GM12878 (cell line): ENCODE data around the gene PDE6B. TPM values are rescaled to one million over a fixed set of nuclear protein-coding genes. Genes with fewer than 3 reads are reported as not detected.

Experiments
- ATAC-seq: fragments of 200-7000 bp; cut with Tn5 transposase; 3 replicates; pipeline ENCODE4 v1.9.1; 2020; ENCODE audit warnings: mild to moderate bottlenecking, moderate library complexity
- BruUV-seq: library from RNA; stranded (reverse); fragments of 400-500 nt; replicated peaks from 2 replicates; lab custom pipeline; 2021; lab: Mats Ljungman, UMichigan
- CTCF ChIA-PET: fragments of 300-600 bp; sonication (Branson Sonifier 250); formaldehyde crosslinking; extraction: SDS; loops from one replicate; lab custom pipeline; 2021; ENCODE audit warnings: inconsistent platforms; lab: Yijun Ruan, JAX
- POLR2A ChIA-PET: fragments of 350-600 bp; formaldehyde crosslinking; extraction: SDS; loops from one replicate; lab custom pipeline; 2021; ENCODE audit warnings: inconsistent platforms; lab: Charles Lee
- RAD21 ChIA-PET: fragments of 300-600 bp; sonication (Branson Sonifier 250); formaldehyde crosslinking; loops from one replicate; lab custom pipeline; 2023; ENCODE audit warnings: antibody characterized with exemption; ENCODE audit not compliant: unreplicated experiment; lab: Charles Lee
- SMC1A ChIA-PET: fragments of 300-600 bp; sonication (Branson Sonifier 250); formaldehyde crosslinking; loops from one replicate; lab custom pipeline; 2023; ENCODE audit not compliant: unreplicated experiment, uncharacterized antibody; lab: Charles Lee
- DNase-seq: peaks from one replicate; pipeline ENCODE4 v3.0.0-alpha.2; 2011; ENCODE audit warnings: low read depth, low spot score
- FAIRE-seq: peaks from 3 replicates; lab custom pipeline; 2011; peaks lifted over from hg19 to GRCh38; lab: Jason Lieb, UNC
- H2AFZ ChIP-seq: 2 replicates; pipeline ENCODE4 v1.6.0; 2011; ENCODE audit warnings: low read depth, low read length, control low read depth; ENCODE audit not compliant: control insufficient read depth
- H3K27ac ChIP-seq: 2 replicates; pipeline ENCODE4 v1.5.1; 2011; ENCODE audit warnings: control low read depth; ENCODE audit not compliant: control insufficient read depth, insufficient read depth
- H3K27me3 ChIP-seq, 2 experiments: replicated peaks in 1 of 2; 2 replicates each; pipeline versions ENCODE4 v1.6.0 to v1.6.1; 2011; ENCODE audit warnings: low read length in 1 of 2; ENCODE audit not compliant: control insufficient read depth in 2 of 2, insufficient read depth in 2 of 2
- H3K36me3 ChIP-seq, 2 experiments: 2 replicates each; pipeline ENCODE4 v1.5.1; 2011; ENCODE audit warnings: low read length in 1 of 2; ENCODE audit not compliant: control insufficient read depth in 2 of 2, insufficient read depth in 2 of 2
- H3K4me1 ChIP-seq: 2 replicates; pipeline ENCODE4 v1.6.1; 2011; ENCODE audit warnings: mild to moderate bottlenecking, low read length, moderate library complexity, mixed read lengths; ENCODE audit not compliant: control insufficient read depth, insufficient read depth
- H3K4me2 ChIP-seq: 2 replicates; pipeline ENCODE4 v1.6.0; 2011; ENCODE audit warnings: control low read depth; ENCODE audit not compliant: control insufficient read depth, insufficient read depth
- H3K4me3 ChIP-seq: fragments of 200-600 bp; sonication (generic); 2 replicates; pipeline ENCODE4 v1.5.1; 2016
- H3K79me2 ChIP-seq: 2 replicates; pipeline ENCODE4 v1.6.0; 2011; ENCODE audit warnings: low read length; ENCODE audit not compliant: control insufficient read depth, insufficient read depth
- H3K9ac ChIP-seq: 2 replicates; pipeline ENCODE4 v1.8.0; 2011; ENCODE audit warnings: low read length, control low read depth, mixed read lengths; ENCODE audit not compliant: control insufficient read depth, insufficient read depth
- H3K9me3 ChIP-seq: replicated peaks from 3 replicates; pipeline ENCODE4 v1.5.1; 2011; ENCODE audit warnings: mild to moderate bottlenecking, low read length; ENCODE audit not compliant: control insufficient read depth, insufficient read depth
- H4K20me1 ChIP-seq: 2 replicates; pipeline ENCODE4 v1.6.0; 2011; ENCODE audit not compliant: control insufficient read depth, insufficient read depth
- BCL11A ChIP-seq: IDR thresholded peaks from 2 replicates; pipeline ENCODE4 v1.6.1; 2011; ENCODE audit warnings: low read depth, low read length
- CHD4 ChIP-seq: fragments of 200-600 bp; sonication (generic); IDR thresholded peaks from 2 replicates; pipeline ENCODE4 v1.6.1; 2016; ENCODE audit warnings: mild to moderate bottlenecking
- CUX1 ChIP-seq: IDR thresholded peaks from 2 replicates; pipeline ENCODE4 v1.6.1; 2012; ENCODE audit warnings: improper control_type of control experiment, low read depth, low read length; ENCODE audit not compliant: insufficient replicate concordance
- FOS ChIP-seq: IDR thresholded peaks from 3 replicates; pipeline ENCODE4 v1.6.1; 2011; ENCODE audit warnings: borderline replicate concordance; ENCODE audit not compliant: insufficient read length; ENCODE audit errors: extremely low read depth
- JUND ChIP-seq: IDR thresholded peaks from 2 replicates; pipeline ENCODE4 v1.6.1; 2012; ENCODE audit warnings: low read depth, mild to moderate bottlenecking, low read length, improper control_type of control experiment, moderate library complexity
- RAD21 ChIP-seq: IDR thresholded peaks from 2 replicates; pipeline ENCODE4 v1.6.1; 2011; ENCODE audit warnings: mild to moderate bottlenecking, low read depth, low read length, moderate library complexity; ENCODE audit not compliant: insufficient read depth
- RCOR1 ChIP-seq: conservative IDR thresholded peaks from 2 replicates; pipeline ENCODE4 v1.6.1; 2012; ENCODE audit warnings: low read depth, low read length, improper control_type of control experiment
- SP1 ChIP-seq: IDR thresholded peaks from one replicate; pipeline ENCODE4 v1.6.1; 2011; ENCODE audit warnings: low read depth, low read length
- SPI1 ChIP-seq: IDR thresholded peaks from 2 replicates; pipeline ENCODE4 v1.6.1; 2011; ENCODE audit warnings: low read depth, mild to moderate bottlenecking, low read length, moderate library complexity, borderline replicate concordance; ENCODE audit not compliant: insufficient read depth
- SRF ChIP-seq, 2 experiments: IDR thresholded peaks; 2 replicates each; pipeline ENCODE4 v1.6.1; 2011; ENCODE audit warnings: low read depth in 2 of 2, low read length in 2 of 2, mild to moderate bottlenecking in 1 of 2, moderate library complexity in 1 of 2
- ZSCAN29 ChIP-seq: fragments of 450-650 bp; IDR thresholded peaks from 2 replicates; pipeline ENCODE4 v1.6.1; 2017; ENCODE audit warnings: mild to moderate bottlenecking, moderate library complexity
- WGBS: methylation state at CpG from one replicate; pipeline ENCODE4 v1.1.6; 2016; ENCODE audit warnings: low lambda C conversion rate; ENCODE audit not compliant: insufficient replicate concordance, insufficient coverage; ENCODE audit errors: missing lambda C conversion rate; 5-methylcytosine and 5-hydroxymethylcytosine counted together
- in situ Hi-C: fragments of 300-500 bp; cut with MboI; formaldehyde crosslinking; loops from 9 replicates; pipeline ENCODE4 v1.14.3; 2018; ENCODE audit warnings: mixed read lengths
- intact Hi-C: fragments of 100-400 bp; cut with micrococcal nuclease; formaldehyde crosslinking; loops from one replicate; pipeline ENCODE4 v1.14.2; 2022; ENCODE audit not compliant: unreplicated experiment
- polyA plus RNA-seq, 11 experiments: library from polyadenylated mRNA; depleted of rRNA in 4 of 11; unstranded in 6 of 11; stranded (reverse) in 5 of 11; fragments of >200 nt; fragmentation: Nextera tagmentation in 4 of 11; fragmentation: Illumina TruSeq in 1 of 11; extraction: Ambion mirVana in 4 of 11; extraction: Trizol in 1 of 11; gene quantifications; 1 replicate in 1 of 11; 2 replicates in 10 of 11; pipeline versions ENCODE4 v1.2.1 to v1.2.3, GENCODE V29; 2011 to 2016; ENCODE audit warnings: inconsistent platforms in 2 of 11, missing spikeins in 2 of 11, low read depth in 1 of 11
- total RNA-seq, 4 experiments: library from RNA; depleted of rRNA in 3 of 4; stranded (reverse); fragments of >200 nt in 3 of 4; fragmentation: Illumina TruSeq in 1 of 4; extraction: Trizol in 1 of 4; gene quantifications; 2 replicates each; pipeline versions ENCODE4 v1.2.1 to v1.2.3, GENCODE V29; 2013 to 2021

Gene PDE6B
- total and polyA plus RNA-seq, 10 of the 15 experiments (the other 5 are each of a cell fraction or from before 2014, with no cell fraction given): 2.6 to 6.4 (median 3.8) TPM

GRCh38 chr4:659851-660250 lies 34.5 kb downstream of the PDE6B start:
- H2AFZ ChIP-seq: no peak overlapping the region
- no peak for ATAC-seq
- SMC1A ChIA-PET: no interaction called here
- DNase-seq: no peak
- RAD21 ChIA-PET: no interaction called here
- TF ChIP-seq CHD4 (no peak), SPI1 (no peak), RCOR1 (no peak), BCL11A (no peak), CUX1 (no peak), ZSCAN29 (no peak), SP1 (no peak), FOS (no peak), JUND (no peak), RAD21 (no peak), SRF (IDR thresholded peaks at IDR 0.05; ENCODE audit: low read depth in 2 of 2, low read length in 2 of 2) (no peak)
- no peaks in the 10 kb centered on the region for H4K20me1 ChIP-seq
- no peak overlapping the region for H3K4me3 ChIP-seq
- 65% methylated on average over 8 of the region's 8 CpGs for WGBS
- H3K4me2 ChIP-seq: no peak overlapping the region
- CTCF ChIA-PET: no interaction called here
- in situ Hi-C loops (no loop called here), intact Hi-C loops (no loop called here)
- POLR2A ChIA-PET: no interaction called here
- peaks cover 3% of the 10 kb centered on the region for H3K79me2 ChIP-seq
- H3K27me3 ChIP-seq: no peaks in the 10 kb centered on the region
- no peaks in the 10 kb centered on the region for H3K4me1 ChIP-seq
- H3K27ac ChIP-seq: no peak overlapping the region
- no peak overlapping the region for H3K9ac ChIP-seq
- no peaks in the 10 kb centered on the region for H3K36me3 ChIP-seq
- no peaks in the 10 kb centered on the region; the same call in 2 of the 3 replicates for H3K9me3 ChIP-seq
- no TSS peak for BruUV-seq
- FAIRE-seq: no peak
